ENCODE results near the gene ACOX2. TPM values are rescaled to one million over a fixed set of nuclear protein-coding genes. Genes with fewer than 3 reads are reported as not detected.

ACOX2 gene
- total and polyA plus RNA-seq, 2 of the 8 experiments (the other 6 are each of a cell fraction or from before 2014, with no cell fraction given): 3.2 to 9.2 TPM

DNA sequence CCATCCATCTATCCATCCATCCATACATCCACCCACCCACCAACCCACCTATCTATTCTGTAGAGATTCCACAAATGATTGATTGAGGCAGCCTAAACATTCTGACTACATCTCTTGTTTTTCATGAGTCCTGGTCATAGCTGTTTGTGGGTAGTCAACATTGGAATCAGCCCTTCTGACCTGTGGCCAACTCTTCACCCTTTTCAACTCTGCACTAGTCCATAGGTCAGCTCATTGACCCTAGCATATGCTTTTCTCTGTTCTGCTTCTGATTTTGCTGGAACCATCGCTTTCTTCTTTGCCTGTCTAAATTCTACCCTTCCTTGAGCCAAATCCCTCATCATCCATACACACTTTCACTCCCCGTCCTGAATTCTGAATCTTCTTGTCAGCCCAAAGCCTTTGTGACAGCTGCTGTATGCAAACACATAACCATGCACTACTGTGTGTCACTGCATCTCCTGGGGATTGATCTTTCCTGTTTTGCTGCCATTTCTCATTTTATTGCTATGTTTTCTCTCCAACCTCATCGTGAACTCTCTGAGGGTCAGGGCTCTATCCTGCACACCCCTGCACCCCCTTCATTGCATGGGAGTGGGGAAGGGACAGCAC is 61.9 kb downstream of the ACOX2 start:
- H3K9me3 ChIP-seq (ENCODE audit: insufficient read depth in 2 of 2, low read depth in 1 of 2, low read length in 1 of 2): no peaks in the 10 kb centered on the region
- 0 out of 2 replicates have a peak overlapping the region, but pooled peaks have one; percentile 1 for H2AK5ac ChIP-seq (ENCODE audit: low read depth, low read length)
- no peak overlapping the region for H4K91ac ChIP-seq (replicated peaks; ENCODE audit: insufficient read length, low read length)
- no peaks in the 10 kb centered on the region for H3K79me1 ChIP-seq (ENCODE audit: low read depth, low read length)
- no peak overlapping the region for H2BK120ac ChIP-seq (replicated peaks; ENCODE audit: low read depth, low read length)
- H4K5ac ChIP-seq (ENCODE audit: insufficient read length, low read depth, low read length): no peak overlapping the region
- no peak overlapping the region for H3K27ac ChIP-seq (ENCODE audit: low read depth, low read length)
- POLR2A ChIA-PET (ENCODE audit: partially characterized antibody): interaction anchor here (0.5 kb wide), 1 partner anchor 86 kb away, joined by 3 read pairs; no protein-coding TSS in a partner anchor
- 87% methylated on average over 3 of the region's 3 CpGs; no CpG with 5 or more reads in 1 of the 2 experiments for WGBS, 2 experiments (ENCODE audit: extremely low coverage in 1 of 2, insufficient coverage in 1 of 2, insufficient read length in 1 of 2, insufficient replicate concordance in 2 of 2, low coverage in 1 of 2, low lambda C conversion rate in 2 of 2, missing lambda C conversion rate in 1 of 2)
- H3K23ac ChIP-seq (ENCODE audit: insufficient read length): no peak overlapping the region
- H3K9ac ChIP-seq (replicated peaks in 1 of 4; ENCODE audit: extremely low read depth in 1 of 4, low read depth in 3 of 4, low read length in 3 of 4): no peak overlapping the region
- no peak overlapping the region for H3K18ac ChIP-seq (ENCODE audit: extremely low read depth, low read length)
- H2BK20ac ChIP-seq (ENCODE audit: low read length): no peak overlapping the region
- H3K79me2 ChIP-seq (ENCODE audit: control insufficient read depth in 1 of 2, insufficient read depth in 2 of 2, low read length in 2 of 2): no peaks in the 10 kb centered on the region
- FAIRE-seq (no peak), DNase-seq (ENCODE audit: low read depth in 1 of 2, low spot score in 2 of 2) (no peak)
- no peak overlapping the region for H2BK12ac ChIP-seq (ENCODE audit: low read depth, low read length)
- H2BK5ac ChIP-seq (ENCODE audit: low read depth, low read length): no peak overlapping the region
- no peaks in the 10 kb centered on the region for H3K36me3 ChIP-seq (ENCODE audit: control insufficient read depth in 2 of 4, insufficient read depth in 4 of 4, low read length in 3 of 4)
- peaks cover 0 to 7% (median 4%) of the 10 kb centered on the region in 4 experiments; a peak in 4 of 7 replicates for H3K4me1 ChIP-seq (replicated peaks in 1 of 4; ENCODE audit: control insufficient read depth in 3 of 4, insufficient read depth in 4 of 4, low read length in 3 of 4)
- no peaks in the 10 kb centered on the region for H3K23me2 ChIP-seq (ENCODE audit: low read depth, low read length)
- no peak overlapping the region for H2BK15ac ChIP-seq (ENCODE audit: low read length)
- no peak overlapping the region for H3K4me2 ChIP-seq (ENCODE audit: insufficient read depth in 1 of 2, low read depth in 2 of 2, low read length in 2 of 2)
- H4K8ac ChIP-seq (ENCODE audit: extremely low read depth, insufficient read depth, low read length): no peak overlapping the region
- H3K4me3 ChIP-seq (ENCODE audit: extremely low read depth in 1 of 4, insufficient read depth in 2 of 4, low read depth in 3 of 4, low read length in 4 of 4): no peak overlapping the region
- CTCF ChIA-PET (ENCODE audit: partially characterized antibody): interaction anchor here (1.9 kb wide), 1 partner anchor 11 kb away, joined by 7 read pairs; no protein-coding TSS in a partner anchor
- H3K4ac ChIP-seq (replicated peaks; ENCODE audit: insufficient read length, low read depth, low read length): no peak overlapping the region
- no peaks in the 10 kb centered on the region for H3K27me3 ChIP-seq (replicated peaks in 1 of 4; ENCODE audit: control insufficient read depth in 3 of 4, extremely low read depth in 1 of 4, insufficient read depth in 3 of 4, low read length in 3 of 4)
- H4K20me1 ChIP-seq (replicated peaks in 1 of 2; ENCODE audit: control insufficient read depth in 1 of 2, insufficient read depth in 2 of 2, low read length in 2 of 2): no peaks in the 10 kb centered on the region
- no peak overlapping the region for H3K14ac ChIP-seq (ENCODE audit: insufficient read length)
- no peak overlapping the region for H3K56ac ChIP-seq (replicated peaks; ENCODE audit: insufficient read length, low read depth, low read length)
- no peak overlapping the region for H2AFZ ChIP-seq (ENCODE audit: low read length)
- TF ChIP-seq BACH1 (IDR thresholded peaks at IDR 0.05; ENCODE audit: low read length) (no peak), SIRT6 (IDR thresholded peaks at IDR 0.05; ENCODE audit: low read length) (no peak), MAFK (IDR thresholded peaks at IDR 0.05; ENCODE audit: low read depth, low read length) (no peak), SRF (IDR thresholded peaks at IDR 0.05; ENCODE audit: low read depth, low read length) (no peak), JUN (IDR thresholded peaks at IDR 0.05; ENCODE audit: low read depth, low read length) (no peak), BRCA1 (IDR thresholded peaks at IDR 0.05; ENCODE audit: low read depth, low read length) (no peak), PHF8 (conservative IDR thresholded peaks at IDR 0.05; ENCODE audit: low read depth, low read length) (no peak), EGR1 (IDR thresholded peaks at IDR 0.05; ENCODE audit: borderline replicate concordance, low read depth, low read length) (no peak), GABPA (IDR thresholded peaks at IDR 0.05; ENCODE audit: borderline replicate concordance, insufficient read depth, low read length) (no peak), KDM1A (IDR thresholded peaks at IDR 0.05; ENCODE audit: borderline replicate concordance, low read length) (no peak)
- TF ChIP-seq, protein P1, sequence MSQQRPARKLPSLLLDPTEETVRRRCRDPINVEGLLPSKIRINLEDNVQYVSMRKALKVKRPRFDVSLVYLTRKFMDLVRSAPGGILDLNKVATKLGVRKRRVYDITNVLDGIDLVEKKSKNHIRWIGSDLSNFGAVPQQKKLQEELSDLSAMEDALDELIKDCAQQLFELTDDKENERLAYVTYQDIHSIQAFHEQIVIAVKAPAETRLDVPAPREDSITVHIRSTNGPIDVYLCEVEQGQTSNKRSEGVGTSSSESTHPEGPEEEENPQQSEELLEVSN (IDR thresholded peaks at IDR 0.05): no peak

Data from H1 (cell line).